Islet precursor cell (in vitro differentiated cells): ENCODE measurements around the gene IQCM.

Experiments used
- DNase-seq: peaks from one replicate; pipeline ENCODE4 v3.0.0-alpha.2; 2018

Gene IQCM

GRCh38 chr4:149815743-149816142, at the start of gene IQCM:
Gene IQCM (minus strand): TSS chr4:149815843. CDS start chr4:149742691, 73,152 bp downstream.
- DNase-seq = no peak

DNA sequence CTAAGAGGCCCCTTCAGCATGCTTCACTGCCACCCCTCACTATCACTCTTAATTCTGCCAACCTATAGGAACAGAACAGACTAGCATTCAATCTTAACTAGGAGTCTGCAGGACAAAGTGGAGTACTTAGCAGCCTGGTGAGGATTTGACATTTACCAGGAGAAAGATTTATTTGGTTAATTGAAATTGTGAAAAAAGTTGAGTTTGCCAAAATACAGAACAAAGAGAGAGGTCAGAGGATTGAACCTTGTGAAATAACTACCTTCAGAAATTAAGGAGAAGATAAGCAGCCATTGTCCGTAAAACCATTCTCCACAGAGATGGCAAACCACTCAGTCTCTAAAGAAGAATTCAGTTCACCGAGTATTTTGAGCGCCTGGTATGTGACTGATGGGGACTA, 41.8 kb upstream of the IQCM start:
- DNase-seq = no peak

DNA sequence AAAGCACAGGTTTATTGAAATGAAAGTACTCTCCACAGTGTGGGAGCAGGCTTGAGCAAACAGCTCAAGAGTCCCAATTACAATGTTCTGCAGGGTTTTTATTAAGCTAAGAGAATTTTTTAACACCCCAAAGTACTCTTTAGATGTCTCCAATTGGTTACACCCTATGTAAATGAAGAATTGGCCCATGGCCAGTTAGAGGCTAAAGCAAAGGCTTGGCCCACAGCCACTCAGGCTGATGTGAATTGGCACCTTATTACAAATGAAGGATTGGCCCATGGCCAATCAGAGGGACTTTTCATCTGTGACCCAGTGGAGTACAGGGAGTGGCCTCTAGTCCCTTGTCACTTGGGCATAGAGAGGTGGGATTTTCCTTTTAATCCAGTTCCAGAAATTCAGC, 30.1 kb upstream of the IQCM start:
- no peak for DNase-seq

DNA sequence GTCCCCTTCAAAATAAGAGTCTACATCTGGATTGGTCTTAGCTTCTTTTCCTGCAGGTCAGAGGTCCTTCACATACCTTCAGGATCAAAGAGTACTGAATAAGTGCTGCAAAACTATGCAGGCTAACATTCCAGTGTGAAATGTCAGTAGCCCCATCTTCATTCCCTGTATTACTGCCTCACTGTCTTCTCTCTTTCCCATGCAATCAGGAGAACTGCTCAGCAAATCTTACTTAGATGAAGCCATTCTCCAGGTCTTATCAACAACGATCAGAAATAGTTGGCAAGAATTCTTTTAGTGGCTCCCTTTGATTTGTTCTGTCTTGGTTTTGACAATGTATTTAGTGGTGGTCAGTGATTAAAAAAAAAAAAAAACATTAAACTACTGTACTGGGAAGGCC, 26.0 kb upstream of the IQCM start:
- peak; percentile 75 for DNase-seq

GRCh38 chr4:149838036-149838435, 22.4 kb upstream of the IQCM start:
- DNase-seq = no peak

DNA sequence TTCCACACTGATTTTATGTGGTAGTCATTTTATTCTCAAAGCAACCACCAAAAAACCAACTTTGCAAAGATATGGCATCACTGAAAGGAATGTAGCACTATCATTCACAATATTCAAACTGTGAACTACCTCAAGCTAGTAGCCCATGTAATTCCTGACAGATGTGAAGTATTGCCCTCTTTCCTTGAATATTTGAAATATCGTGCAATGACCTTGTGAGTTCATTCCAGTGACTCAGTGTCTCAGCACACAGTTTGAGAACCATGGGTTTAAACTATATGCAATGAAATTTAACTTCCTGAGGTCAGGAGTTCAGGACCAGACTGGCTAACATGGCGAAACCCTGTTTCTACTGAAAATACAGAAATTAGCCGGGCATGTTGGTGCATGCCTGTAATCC, 20.9 kb upstream of the IQCM start:
- DNase-seq = no peak

DNA sequence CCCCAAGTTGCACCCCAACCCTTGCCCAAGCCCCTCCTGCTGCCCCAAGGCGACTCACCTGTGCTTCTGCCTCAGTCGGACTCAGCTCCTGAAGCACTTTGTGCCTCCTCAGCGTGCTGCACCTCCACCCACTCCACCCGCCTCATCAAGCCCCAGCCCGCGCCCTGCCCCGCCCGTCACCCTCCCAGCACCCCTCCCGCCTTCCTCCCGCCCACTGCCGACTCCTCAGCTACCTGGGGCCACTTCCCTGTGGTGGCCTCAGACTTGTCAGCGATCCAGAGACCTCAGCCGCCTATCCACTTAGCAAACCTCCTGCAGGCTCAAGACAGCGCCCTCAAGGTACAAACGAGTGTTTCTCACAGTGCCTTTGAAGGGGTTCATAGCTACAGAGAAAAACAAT, 19.6 kb upstream of the IQCM start:
- DNase-seq = peak; percentile 53

GRCh38 chr4:149831656-149832208, 16.1 kb upstream of the IQCM start:
- DNase-seq = no peak

GRCh38 chr4:149830823-149831222, 15.2 kb upstream of the IQCM start:
- DNase-seq = no peak

- no peak for DNase-seq
Observed at GRCh38 chr4:149825336-149825735, 9.7 kb upstream of the IQCM start.

GRCh38 chr4:149823769-149824221, 8.2 kb upstream of the IQCM start:
- DNase-seq = no peak

- no peak for DNase-seq
Observed at GRCh38 chr4:149801416-149801815, 14.2 kb downstream of the IQCM start.

DNA sequence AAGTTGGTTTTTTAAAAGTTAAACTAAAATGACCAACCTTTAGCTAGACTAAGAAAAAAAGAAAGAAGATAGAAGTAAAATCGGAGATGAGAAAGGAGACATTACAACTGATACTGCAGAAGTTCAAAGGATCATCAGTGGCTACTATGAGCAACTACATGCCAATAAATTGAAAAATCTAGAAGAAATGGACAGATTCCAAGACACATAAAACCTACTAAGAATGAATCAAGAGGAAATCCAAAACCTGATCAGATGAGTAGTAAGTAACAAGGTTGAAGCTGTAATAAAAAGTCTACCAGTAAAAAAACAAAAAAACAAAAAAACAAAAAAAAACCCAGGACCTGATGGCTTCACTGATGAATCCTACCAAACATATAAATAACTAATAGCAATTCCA, 16.1 kb downstream of the IQCM start:
- DNase-seq = no peak

GRCh38 chr4:149796381-149796780, 19.3 kb downstream of the IQCM start:
- DNase-seq = peak; percentile 62

- DNase-seq = peak; percentile 64
Observed at GRCh38 chr4:149795256-149795655, 20.4 kb downstream of the IQCM start.

DNA sequence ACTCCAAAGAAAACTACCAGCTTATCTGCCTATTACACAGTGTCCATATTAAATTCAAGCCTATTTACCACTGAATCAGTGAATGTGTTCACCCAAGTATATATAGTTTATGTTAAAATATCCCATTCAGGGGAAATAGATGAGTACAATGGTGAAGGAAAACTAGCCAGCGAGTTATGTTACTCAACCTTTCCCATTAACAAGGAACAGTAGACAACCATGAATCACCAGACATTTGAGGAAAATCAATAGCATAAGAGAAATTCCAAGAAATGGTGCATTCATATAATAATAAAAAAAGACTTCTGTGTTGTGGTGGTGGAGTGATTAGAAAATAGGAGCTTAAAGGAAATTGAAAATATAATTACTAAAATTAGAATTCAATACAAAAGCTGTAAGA, 21.3 kb downstream of the IQCM start:
- no peak for DNase-seq

- DNase-seq = no peak
Observed at GRCh38 chr4:149793459-149793858, 22.2 kb downstream of the IQCM start.

GRCh38 chr4:149791851-149792250, 23.8 kb downstream of the IQCM start:
- no peak for DNase-seq

- DNase-seq = no peak
Observed at GRCh38 chr4:149790172-149790907, 25.3 kb downstream of the IQCM start.

- DNase-seq = no peak
Observed at GRCh38 chr4:149788300-149788699, 27.3 kb downstream of the IQCM start.

DNA sequence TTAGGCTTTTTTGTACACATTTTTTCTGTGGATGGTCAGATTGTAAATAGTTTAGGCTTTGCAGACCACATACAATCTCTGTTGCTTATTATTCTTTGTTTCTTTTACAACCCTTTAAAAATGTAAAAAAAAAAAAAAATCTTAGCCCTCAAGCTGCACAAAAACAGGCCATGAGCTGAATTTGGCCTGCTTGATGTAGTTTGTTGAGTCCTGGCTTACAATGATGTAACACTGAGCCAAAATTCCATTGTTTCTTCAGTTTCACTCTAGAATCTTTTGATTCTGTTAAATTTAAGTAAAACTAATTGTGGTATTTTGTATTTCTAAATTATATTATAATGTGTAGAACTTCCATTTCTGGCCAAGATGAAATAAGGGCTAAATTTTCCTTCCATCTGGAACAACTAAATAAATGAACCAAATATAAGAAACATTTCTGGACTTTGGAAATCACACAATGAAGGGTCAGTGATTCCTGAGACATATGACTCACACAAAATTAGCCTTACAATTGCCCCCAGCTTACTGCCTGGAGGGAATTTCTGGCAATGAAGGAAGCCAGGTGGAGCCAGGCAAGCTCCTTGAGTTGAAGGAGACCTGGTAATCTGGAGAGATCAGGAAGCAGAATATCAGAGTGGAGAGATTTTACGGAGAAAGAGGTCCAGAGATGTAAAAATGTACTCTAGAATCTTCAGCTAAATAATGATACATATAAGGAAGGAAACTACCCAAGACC, 29.8 kb downstream of the IQCM start:
- peak; percentile 89 for DNase-seq

- DNase-seq = no peak
Observed at GRCh38 chr4:149784018-149784417, 31.6 kb downstream of the IQCM start.

GRCh38 chr4:149781150-149781549, 34.5 kb downstream of the IQCM start:
- DNase-seq = no peak

DNA sequence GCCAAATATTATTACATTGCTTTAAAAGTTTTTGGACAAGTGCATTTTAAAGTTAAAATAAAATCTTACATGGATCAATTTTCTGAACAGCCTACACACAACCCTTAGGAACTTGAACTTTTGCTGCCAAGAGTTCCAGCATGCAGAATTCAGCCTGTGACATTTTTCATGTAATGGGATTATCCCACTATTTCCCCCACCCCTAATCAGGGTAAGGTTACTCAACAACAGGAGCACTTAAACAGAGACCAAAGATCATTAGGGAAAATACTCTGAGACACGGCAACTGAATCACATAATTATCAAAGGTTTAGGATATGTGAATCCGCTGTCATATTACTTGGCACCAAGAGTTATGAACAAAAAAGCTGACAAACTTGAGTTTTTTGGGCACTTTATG, 47.2 kb downstream of the IQCM start:
- no peak for DNase-seq
